ENCODE results near the gene PLAA.

The PLAA gene

DNA sequence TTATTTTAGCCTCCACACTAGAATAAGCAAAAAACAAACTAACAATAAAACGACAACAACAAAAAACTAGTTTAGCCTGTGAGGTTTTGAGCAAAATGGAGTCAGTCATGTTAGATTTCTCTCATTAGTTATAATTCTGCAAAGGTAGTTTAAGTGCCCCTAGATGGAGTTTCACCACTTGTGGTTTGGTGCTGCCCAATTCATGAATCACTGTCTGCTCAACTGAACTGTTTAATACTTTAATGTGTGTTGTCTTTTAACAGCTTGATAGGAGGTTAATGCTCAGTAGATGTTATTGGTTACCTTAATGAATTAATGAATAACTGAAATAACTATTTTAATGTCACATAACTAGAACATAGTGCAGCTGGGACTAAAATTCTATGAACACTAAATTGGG lies 3.5 kb upstream of the PLAA start:
- in situ Hi-C loops (cut with HindIII; ENCODE audit: low sequenced_read_pairs) = no loop called here
- H3K4me3 ChIP-seq (ENCODE audit: low read depth, low read length) = no peak overlapping the region
- DNase-seq (ENCODE audit: low read depth) = no peak
- TF ChIP-seq, protein P1, sequence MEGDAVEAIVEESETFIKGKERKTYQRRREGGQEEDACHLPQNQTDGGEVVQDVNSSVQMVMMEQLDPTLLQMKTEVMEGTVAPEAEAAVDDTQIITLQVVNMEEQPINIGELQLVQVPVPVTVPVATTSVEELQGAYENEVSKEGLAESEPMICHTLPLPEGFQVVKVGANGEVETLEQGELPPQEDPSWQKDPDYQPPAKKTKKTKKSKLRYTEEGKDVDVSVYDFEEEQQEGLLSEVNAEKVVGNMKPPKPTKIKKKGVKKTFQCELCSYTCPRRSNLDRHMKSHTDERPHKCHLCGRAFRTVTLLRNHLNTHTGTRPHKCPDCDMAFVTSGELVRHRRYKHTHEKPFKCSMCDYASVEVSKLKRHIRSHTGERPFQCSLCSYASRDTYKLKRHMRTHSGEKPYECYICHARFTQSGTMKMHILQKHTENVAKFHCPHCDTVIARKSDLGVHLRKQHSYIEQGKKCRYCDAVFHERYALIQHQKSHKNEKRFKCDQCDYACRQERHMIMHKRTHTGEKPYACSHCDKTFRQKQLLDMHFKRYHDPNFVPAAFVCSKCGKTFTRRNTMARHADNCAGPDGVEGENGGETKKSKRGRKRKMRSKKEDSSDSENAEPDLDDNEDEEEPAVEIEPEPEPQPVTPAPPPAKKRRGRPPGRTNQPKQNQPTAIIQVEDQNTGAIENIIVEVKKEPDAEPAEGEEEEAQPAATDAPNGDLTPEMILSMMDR (IDR thresholded peaks at IDR 0.05; ENCODE audit: low read depth, low read length, missing control alignments) = no peak

DNA sequence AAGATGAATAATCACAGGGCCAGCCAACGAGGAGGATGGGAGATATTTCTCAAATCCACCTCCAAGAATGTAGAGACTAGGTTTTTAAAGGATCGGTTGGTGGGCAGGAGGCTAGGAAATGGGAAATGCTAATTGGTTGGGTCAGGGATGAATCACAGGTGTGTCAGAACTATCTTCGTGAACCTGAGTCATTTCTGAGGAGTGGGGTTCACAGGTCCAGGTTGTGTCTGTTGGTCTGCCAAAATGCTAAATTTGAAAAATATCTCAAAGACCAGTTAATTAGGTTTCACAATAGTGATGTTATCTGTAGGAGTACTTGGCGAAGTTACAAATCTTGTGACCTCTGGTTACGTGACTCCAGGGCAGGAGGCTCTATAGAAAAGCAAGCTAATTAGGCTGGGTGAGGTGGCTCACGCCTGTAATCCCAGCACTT lies 2.6 kb upstream of the PLAA start:
- H3K4me3 ChIP-seq (ENCODE audit: low read depth, low read length) = no peak overlapping the region
- no peak for DNase-seq (ENCODE audit: low read depth)
- in situ Hi-C loops (cut with HindIII; ENCODE audit: low sequenced_read_pairs) = no loop called here
- TF ChIP-seq, protein P1 (IDR thresholded peaks at IDR 0.05; ENCODE audit: low read depth, low read length, missing control alignments) = no peak

DNA sequence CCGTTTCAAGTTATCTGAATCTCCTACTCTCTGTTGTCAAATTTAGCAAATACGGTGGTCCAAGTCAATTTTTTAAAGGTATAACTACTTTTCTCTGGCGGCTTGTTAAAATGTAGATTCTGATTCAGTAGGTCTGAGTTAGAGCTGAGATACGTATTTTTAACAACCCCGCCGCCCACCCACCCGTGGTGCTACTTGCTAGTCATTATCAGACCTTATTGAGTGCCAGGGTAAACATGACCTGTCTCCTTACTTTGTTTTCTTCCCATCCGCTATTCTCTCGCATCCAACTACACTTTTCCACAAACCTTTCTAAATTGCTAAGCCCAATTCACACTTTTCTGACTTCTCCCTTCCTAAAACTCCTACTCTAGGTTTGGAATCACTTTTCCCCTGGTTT lies 694 bp upstream of the PLAA start:
- peak overlapping the region; percentile 85 for H3K4me3 ChIP-seq (ENCODE audit: low read depth, low read length)
- DNase-seq (ENCODE audit: low read depth) = no peak
- TF ChIP-seq, protein P1 (IDR thresholded peaks at IDR 0.05; ENCODE audit: low read depth, low read length, missing control alignments) = no peak
- in situ Hi-C loops (cut with HindIII; ENCODE audit: low sequenced_read_pairs) = no loop called here

DNA sequence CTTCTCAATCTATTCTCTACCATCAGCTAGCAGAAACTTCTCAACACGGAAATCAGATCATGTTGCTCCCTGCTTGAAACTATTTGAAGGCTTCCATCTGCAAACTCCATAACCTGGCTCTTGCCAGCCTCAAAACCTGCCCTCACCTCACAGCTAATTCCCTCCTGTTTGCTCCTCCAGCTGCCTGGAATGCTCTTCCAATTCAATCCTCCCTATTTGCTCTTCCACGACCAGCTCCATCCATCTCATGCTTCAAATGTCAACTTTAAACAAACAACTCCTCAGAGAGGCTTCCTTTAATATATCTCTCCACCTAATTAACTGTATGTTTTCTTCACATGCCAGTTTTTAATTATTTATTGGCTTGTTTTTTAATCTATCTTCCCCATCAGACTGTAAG lies 1.5 kb downstream of the PLAA start:
- in situ Hi-C loops (cut with HindIII; ENCODE audit: low sequenced_read_pairs) = no loop called here
- H3K4me3 ChIP-seq (ENCODE audit: low read depth, low read length) = peak overlapping the region; percentile 85
- TF ChIP-seq, protein P1 (IDR thresholded peaks at IDR 0.05; ENCODE audit: low read depth, low read length, missing control alignments) = no peak
- DNase-seq (ENCODE audit: low read depth) = no peak

DNA sequence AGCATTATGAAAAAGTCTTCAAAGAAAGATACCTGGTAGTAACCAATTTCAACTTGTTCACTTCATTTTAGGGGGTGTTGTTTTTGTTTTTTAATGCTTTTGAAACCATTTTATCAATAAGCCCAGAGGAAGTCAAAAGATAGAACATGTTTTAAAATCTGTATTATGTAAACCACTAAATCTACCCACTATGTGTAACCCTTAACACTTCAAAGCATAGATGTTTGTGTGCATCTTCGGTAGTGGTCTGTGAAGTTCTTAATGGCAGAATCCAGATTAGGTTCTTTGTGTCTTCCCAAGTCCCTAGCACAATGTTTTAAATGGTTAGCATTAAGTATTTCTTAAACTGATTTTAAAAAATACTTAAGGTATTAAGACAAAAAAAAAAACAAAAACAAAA lies 6.3 kb downstream of the PLAA start:
- no peak for DNase-seq (ENCODE audit: low read depth)
- no peak overlapping the region for H3K4me3 ChIP-seq (ENCODE audit: low read depth, low read length)

DNA sequence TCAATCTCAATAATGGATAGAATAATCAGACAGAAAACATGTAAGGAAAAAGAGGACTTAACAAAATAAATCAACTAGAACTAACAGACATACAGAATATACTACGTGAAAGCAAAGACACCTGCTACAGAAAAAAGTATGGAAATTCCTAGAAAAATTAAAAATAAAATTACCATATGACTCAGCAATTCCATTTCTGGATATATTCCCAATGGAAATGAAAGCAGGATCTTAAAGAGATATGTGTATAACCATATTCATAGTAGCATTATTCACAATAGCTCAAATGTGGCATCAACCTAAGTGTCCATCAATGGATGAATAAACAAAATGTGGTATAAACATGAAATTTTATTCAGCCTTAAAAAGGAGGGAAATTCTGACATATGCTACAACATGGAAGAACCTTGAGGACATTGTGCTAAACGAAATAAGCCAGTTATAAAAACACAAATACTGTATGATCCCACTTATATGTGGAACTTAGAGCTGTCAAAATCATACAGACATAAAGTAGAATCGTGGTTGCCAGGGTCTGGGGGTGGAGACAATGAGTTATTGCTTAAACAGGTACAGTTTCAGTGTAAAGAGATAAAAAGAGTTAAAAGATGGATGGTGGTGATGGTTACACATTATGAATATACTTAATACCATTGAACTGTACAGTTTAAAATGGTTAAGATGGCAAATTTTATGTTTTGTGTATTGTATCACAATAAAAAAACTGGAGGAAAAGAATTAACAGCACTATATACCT lies 6.9 kb downstream of the PLAA start:
- TF ChIP-seq, protein P1 (IDR thresholded peaks at IDR 0.05; ENCODE audit: low read depth, low read length, missing control alignments) = no peak
- H3K4me3 ChIP-seq (ENCODE audit: low read depth, low read length) = no peak overlapping the region
- no peak for DNase-seq (ENCODE audit: low read depth)
- in situ Hi-C loops (cut with HindIII; ENCODE audit: low sequenced_read_pairs) = no loop called here

More for the DNA sequence above, 6.3 kb downstream of the PLAA start:
- in situ Hi-C loops (cut with HindIII; ENCODE audit: low sequenced_read_pairs) = no loop called here
- TF ChIP-seq, protein P1 (IDR thresholded peaks at IDR 0.05; ENCODE audit: low read depth, low read length, missing control alignments) = no peak

All from astrocyte of the cerebellum (primary cell).